ENCODE measurements around the gene SWAP70. TPM values are rescaled to one million over a fixed set of nuclear protein-coding genes. Genes with fewer than 3 reads are reported as not detected.

SWAP70 gene
- total RNA-seq, 1 donor from 2014 or later: 81.9 TPM

GRCh38 chr11:9651481-9651880 is 12.4 kb upstream of the SWAP70 start:
- DNase-seq (ENCODE audit: low spot score): no peak

GRCh38 chr11:9651899-9652748 is 11.8 kb upstream of the SWAP70 start:
- DNase-seq (ENCODE audit: low spot score): no peak

- no peak for DNase-seq (ENCODE audit: low spot score)
Observed at GRCh38 chr11:9653871-9654270, 10.0 kb upstream of the SWAP70 start.

- DNase-seq (ENCODE audit: low spot score): no peak
Observed at GRCh38 chr11:9656864-9657263, 7.0 kb upstream of the SWAP70 start.

GRCh38 chr11:9657531-9657930 is 6.3 kb upstream of the SWAP70 start:
- no peak for DNase-seq (ENCODE audit: low spot score)

- no peak for DNase-seq (ENCODE audit: low spot score)
Observed at GRCh38 chr11:9660886-9661285, 3.0 kb upstream of the SWAP70 start.

- DNase-seq (ENCODE audit: low spot score): no peak
Observed at GRCh38 chr11:9662273-9662672, 1.6 kb upstream of the SWAP70 start.

GRCh38 chr11:9664276-9665171 is 647 bp downstream of the SWAP70 start:
- no peak for DNase-seq (ENCODE audit: low spot score)

GRCh38 chr11:9665749-9666148 is 1.9 kb downstream of the SWAP70 start:
- no peak for DNase-seq (ENCODE audit: low spot score)

- no peak for DNase-seq (ENCODE audit: low spot score)
Observed at GRCh38 chr11:9669954-9670353, 6.1 kb downstream of the SWAP70 start.

- no peak for DNase-seq (ENCODE audit: low spot score)
Observed at GRCh38 chr11:9672288-9672916, 8.5 kb downstream of the SWAP70 start.

- no peak for DNase-seq (ENCODE audit: low spot score)
Observed at GRCh38 chr11:9672918-9673317, 9.0 kb downstream of the SWAP70 start.

GRCh38 chr11:9675691-9676090 is 11.8 kb downstream of the SWAP70 start:
- no peak for DNase-seq (ENCODE audit: low spot score)

- no peak for DNase-seq (ENCODE audit: low spot score)
Observed at GRCh38 chr11:9677951-9678350, 14.1 kb downstream of the SWAP70 start.

GRCh38 chr11:9678576-9678975 is 14.7 kb downstream of the SWAP70 start:
- DNase-seq (ENCODE audit: low spot score): no peak

- DNase-seq (ENCODE audit: low spot score): no peak
Observed at GRCh38 chr11:9680028-9680427, 16.2 kb downstream of the SWAP70 start.

GRCh38 chr11:9681583-9682372 is 17.9 kb downstream of the SWAP70 start:
- no peak for DNase-seq (ENCODE audit: low spot score)

- no peak for DNase-seq (ENCODE audit: low spot score)
Observed at GRCh38 chr11:9687711-9688477, 24.0 kb downstream of the SWAP70 start.

GRCh38 chr11:9688716-9689511 is 25.0 kb downstream of the SWAP70 start:
- no peak for DNase-seq (ENCODE audit: low spot score)
